HG03442 (cell line): ENCODE results near the gene PCDHGB1.
"Not testable (repeated sequence)": the region's sequence is repeated elsewhere in the genome, so short reads cannot be mapped to it uniquely, and the experiment has no call there.

Experiments
- ATAC-seq: cut with Tn5 transposase; IDR thresholded peaks from one replicate; pipeline ENCODE4 v1.9.1; 2021; ENCODE audit warnings: mild to moderate bottlenecking, moderate library complexity; ENCODE audit not compliant: unreplicated experiment

Gene PCDHGB1

DNA sequence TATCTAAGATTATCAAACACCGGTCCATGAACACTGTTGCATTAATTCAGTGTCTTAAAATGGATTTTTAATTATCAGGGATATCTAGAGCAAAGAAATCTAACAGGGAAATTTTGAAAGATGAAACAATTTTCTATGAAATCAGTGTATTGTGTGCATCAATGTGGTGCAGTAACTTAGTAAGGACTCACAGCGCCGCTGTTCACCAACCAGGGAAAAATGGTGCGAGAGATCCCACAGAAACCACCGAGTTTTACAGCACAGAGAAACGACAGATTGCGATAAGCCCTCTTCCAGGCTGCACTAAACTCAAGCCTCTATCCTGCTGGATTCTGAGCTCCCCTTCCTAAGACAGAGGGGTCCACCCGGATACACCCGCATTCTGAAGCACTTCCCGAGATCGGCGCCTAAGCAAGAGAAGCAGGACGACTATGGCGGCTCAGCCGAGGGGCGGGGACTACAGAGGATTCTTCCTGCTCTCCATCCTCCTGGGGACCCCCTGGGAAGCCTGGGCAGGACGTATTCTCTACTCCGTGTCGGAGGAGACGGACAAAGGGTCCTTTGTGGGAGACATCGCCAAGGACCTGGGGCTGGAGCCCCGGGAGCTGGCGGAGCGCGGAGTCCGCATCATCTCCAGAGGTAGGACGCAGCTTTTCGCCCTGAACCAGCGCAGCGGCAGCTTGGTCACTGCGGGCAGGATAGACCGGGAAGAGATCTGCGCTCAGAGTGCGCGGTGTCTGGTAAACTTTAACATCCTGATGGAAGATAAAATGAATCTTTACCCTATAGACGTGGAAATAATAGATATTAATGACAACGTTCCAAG, 32.8 kb downstream of the PCDHGB1 start, which contains the start of gene PCDHGA7:
PCDHGA7 (plus strand) TSS at position 274 of the 826 bp plus-strand sequence; CDS start at position 432, 158 bp downstream.
- ATAC-seq = no peak

- no peak for ATAC-seq
Observed at GRCh38 chr5:141383345-141383744, 33.4 kb downstream of the PCDHGB1 start.

DNA sequence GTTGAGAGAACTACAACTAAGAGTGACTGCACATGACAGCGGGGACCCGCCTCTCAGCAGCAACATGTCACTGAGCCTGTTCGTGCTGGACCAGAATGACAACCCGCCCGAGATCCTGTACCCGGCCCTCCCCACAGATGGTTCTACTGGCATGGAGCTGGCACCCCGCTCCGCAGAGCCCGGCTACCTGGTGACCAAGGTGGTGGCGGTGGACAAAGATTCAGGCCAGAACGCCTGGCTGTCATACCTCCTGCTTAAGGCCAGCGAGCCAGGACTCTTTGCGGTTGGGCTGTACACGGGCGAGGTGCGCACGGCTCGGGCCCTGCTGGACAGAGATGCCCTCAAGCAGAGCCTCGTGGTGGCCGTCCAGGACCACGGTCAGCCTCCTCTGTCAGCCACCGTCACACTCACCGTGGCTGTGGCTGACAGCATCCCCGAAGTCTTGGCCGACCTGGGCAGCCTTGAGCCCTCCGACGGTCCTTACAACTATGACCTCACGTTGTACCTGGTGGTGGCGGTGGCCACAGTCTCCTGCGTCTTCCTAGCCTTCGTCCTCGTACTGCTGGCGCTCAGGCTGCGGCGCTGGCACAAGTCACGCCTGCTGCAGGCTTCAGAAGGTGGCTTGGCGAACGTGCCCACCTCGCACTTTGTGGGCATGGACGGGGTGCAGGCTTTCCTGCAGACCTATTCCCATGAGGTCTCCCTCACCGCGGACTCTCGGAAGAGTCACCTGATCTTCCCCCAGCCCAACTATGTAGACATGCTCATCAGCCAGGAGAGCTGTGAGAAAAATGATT, 34.8 kb downstream of the PCDHGB1 start:
- no peak for ATAC-seq

- not testable (repeated sequence) for ATAC-seq
Observed at GRCh38 chr5:141387557-141388311, 37.8 kb downstream of the PCDHGB1 start, which contains the start of gene PCDHGB4. TSS of gene PCDHGB4 (plus strand) at chr5:141387698. CDS start at chr5:141387885, 187 bp downstream.

DNA sequence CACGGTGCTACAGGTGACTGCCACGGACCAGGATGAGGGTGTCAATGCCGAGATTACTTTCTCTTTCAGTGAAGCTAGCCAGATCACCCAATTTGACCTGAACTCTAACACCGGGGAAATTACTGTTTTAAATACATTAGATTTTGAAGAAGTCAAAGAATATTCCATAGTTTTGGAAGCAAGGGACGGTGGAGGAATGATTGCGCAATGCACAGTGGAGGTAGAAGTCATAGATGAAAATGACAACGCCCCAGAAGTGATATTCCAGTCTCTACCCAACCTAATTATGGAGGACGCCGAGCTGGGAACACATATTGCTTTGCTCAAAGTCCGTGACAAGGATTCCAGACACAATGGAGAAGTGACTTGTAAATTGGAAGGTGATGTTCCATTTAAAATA, 38.8 kb downstream of the PCDHGB1 start:
- ATAC-seq = no peak

DNA sequence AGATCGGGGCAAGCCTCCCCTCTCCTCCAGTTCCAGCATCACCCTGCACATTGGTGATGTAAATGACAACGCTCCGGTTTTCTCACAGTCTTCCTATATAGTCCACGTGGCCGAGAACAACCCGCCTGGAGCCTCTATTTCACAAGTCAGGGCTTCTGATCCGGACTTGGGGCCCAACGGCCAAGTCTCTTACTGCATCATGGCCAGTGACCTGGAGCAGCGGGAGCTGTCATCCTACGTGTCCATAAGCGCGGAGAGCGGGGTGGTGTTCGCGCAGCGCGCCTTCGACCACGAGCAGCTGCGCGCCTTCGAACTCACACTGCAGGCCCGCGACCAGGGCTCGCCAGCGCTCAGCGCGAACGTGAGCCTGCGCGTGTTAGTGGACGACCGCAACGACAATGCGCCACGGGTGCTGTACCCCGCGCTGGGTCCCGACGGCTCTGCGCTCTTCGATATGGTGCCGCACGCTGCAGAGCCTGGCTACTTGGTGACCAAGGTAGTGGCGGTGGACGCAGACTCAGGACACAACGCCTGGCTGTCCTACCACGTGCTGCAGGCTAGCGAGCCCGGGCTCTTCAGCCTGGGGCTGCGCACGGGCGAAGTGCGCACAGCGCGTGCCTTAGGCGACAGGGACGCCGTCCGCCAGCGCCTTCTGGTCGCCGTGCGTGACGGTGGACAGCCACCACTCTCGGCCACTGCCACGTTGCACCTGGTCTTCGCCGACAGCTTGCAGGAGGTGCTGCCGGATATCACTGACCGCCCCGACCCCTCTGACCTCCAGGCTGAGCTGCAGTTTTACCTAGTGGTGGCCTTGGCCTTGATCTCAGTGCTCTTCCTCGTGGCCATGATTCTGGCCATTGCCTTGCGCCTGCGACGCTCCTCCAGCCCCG, 39.5 kb downstream of the PCDHGB1 start:
- no peak for ATAC-seq

DNA sequence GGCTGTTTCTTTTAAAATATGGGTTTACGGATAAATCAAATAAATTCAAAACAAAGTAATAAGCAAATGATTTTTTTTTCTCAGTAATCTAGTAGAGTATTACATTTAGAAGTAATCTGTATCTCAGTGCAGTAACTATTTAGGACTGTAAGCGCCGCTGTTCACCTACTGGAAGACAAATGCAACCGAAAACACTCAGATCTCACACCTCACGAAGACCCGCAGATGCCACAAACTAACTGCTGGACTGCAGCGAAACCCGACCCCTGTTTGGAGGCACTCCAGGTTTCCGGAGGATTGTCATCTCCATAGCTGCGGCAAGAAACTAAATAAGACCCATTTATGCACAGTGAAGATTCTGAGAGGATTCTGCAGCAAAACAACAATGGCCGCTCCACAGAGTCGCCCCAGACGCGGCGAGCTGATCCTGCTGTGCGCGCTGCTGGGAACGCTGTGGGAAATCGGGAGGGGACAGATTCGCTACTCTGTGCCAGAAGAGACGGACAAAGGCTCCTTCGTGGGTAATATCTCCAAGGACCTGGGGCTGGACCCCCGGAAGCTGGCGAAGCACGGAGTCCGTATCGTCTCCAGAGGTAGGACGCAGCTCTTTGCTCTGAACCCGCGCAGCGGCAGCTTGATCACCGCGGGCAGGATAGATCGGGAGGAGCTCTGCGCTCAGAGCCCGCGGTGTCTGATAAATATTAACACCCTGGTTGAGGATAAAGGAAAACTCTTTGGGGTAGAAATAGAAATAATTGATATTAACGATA, 42.7 kb downstream of the PCDHGB1 start, which contains the start of gene PCDHGA8:
PCDHGA8 (plus strand) TSS at position 205 of the 770 bp plus-strand sequence; CDS start at position 386, 181 bp downstream.
- no peak for ATAC-seq

DNA sequence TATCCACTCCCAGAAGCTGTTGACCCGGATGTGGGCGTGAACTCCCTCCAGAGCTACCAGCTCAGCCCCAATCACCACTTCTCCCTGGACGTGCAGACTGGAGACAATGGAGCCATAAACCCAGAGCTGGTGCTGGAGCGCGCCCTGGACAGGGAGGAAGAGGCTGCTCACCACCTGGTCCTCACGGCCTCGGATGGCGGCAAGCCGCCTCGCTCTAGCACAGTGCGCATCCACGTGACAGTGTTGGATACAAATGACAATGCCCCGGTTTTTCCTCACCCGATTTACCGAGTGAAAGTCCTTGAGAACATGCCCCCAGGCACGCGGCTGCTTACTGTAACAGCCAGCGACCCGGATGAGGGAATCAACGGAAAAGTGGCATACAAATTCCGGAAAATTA, 43.4 kb downstream of the PCDHGB1 start:
- ATAC-seq = no peak

DNA sequence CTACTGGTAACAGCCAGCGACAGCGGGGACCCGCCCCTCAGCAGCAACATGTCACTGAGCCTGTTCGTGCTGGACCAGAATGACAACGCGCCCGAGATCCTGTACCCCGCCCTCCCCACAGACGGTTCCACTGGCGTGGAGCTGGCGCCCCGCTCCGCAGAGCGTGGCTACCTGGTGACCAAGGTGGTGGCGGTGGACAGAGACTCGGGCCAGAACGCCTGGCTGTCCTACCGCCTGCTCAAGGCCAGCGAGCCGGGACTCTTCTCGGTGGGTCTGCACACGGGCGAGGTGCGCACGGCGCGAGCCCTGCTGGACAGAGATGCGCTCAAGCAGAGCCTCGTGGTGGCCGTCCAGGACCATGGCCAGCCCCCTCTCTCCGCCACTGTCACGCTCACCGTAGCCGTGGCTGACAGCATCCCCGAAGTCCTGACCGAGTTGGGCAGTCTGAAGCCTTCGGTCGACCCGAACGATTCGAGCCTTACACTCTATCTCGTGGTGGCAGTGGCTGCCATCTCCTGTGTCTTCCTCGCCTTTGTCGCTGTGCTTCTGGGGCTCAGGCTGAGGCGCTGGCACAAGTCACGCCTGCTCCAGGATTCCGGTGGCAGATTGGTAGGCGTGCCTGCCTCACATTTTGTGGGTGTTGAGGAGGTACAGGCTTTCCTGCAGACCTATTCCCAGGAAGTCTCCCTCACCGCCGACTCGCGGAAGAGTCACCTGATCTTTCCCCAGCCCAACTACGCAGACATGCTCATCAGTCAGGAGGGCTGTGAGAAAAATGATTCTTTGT, 44.7 kb downstream of the PCDHGB1 start:
- ATAC-seq = not testable (repeated sequence)

GRCh38 chr5:141397756-141398551, 48.1 kb downstream of the PCDHGB1 start, which contains the start of gene PCDHGB5:
TSS of gene PCDHGB5 (plus strand) at chr5:141397947. CDS start at chr5:141398128, 181 bp downstream.
- peak; percentile 78 for ATAC-seq

DNA sequence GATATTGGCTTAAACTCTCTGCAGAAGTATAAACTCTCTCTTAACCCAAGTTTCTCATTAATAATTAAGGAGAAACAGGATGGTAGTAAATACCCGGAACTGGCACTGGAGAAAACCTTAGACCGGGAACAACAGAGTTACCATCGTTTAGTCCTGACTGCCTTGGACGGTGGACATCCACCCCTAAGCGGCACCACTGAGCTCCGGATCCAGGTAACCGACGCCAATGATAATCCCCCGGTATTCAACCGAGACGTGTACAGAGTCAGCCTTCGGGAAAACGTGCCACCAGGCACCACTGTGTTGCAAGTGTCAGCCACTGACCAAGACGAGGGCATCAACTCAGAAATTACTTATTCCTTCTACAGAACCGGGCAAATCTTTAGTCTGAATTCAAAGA, 48.7 kb downstream of the PCDHGB1 start:
- ATAC-seq = no peak

DNA sequence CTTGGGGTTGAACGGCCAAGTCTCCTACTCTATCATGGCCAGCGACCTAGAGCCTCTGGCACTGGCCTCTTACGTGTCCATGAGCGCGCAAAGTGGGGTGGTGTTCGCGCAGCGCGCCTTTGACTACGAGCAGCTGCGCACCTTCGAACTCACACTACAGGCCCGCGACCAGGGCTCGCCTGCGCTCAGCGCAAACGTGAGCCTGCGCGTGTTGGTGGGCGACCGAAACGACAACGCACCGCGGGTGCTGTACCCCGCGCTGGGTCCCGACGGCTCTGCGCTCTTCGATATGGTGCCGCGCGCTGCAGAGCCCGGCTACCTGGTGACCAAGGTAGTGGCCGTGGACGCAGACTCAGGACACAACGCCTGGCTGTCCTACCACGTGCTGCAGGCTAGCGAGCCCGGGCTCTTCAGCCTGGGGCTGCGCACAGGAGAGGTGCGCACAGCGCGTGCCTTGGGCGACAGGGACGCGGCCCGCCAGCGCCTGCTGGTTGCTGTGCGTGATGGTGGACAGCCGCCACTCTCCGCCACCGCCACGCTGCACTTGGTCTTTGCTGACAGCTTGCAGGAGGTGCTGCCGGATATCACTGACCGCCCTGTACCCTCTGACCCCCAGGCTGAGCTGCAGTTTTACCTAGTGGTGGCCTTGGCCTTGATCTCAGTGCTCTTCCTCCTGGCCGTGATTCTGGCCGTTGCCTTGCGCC, 49.8 kb downstream of the PCDHGB1 start:
- no peak for ATAC-seq
